ENCODE results near the gene SPP1.

DNA sequence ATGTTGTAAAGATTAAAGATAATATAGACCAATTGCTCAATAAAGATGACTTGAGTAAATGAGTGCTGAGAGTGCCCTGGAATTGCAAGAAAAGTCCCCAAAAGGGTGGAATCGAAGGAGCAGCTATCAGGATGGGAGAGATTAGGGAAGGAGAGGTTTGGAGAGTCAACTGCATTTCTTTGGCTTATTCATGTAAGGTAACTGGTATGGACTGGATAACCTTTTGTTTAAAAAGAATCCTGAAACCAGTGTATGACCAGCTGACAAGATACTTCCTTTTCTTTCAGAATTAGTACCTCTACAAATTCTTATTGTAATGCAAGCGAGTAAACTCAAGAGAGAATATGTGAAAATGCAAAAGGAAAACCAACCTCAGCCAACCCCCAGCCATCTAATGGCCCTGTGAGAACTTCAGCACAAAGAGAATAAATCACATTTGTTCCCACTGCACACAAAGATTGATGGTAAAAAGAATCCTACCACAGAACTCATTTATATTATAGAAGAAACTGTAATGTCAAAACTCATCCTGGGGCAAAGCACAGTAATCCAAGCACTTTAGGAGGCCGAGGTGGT is 24.5 kb upstream of the SPP1 start:
- no peak for TF ChIP-seq POLR2A (IDR thresholded peaks at IDR 0.05; ENCODE audit: borderline replicate concordance, extremely low read depth, insufficient read depth, insufficient read length)
- TF ChIP-seq, protein P1, sequence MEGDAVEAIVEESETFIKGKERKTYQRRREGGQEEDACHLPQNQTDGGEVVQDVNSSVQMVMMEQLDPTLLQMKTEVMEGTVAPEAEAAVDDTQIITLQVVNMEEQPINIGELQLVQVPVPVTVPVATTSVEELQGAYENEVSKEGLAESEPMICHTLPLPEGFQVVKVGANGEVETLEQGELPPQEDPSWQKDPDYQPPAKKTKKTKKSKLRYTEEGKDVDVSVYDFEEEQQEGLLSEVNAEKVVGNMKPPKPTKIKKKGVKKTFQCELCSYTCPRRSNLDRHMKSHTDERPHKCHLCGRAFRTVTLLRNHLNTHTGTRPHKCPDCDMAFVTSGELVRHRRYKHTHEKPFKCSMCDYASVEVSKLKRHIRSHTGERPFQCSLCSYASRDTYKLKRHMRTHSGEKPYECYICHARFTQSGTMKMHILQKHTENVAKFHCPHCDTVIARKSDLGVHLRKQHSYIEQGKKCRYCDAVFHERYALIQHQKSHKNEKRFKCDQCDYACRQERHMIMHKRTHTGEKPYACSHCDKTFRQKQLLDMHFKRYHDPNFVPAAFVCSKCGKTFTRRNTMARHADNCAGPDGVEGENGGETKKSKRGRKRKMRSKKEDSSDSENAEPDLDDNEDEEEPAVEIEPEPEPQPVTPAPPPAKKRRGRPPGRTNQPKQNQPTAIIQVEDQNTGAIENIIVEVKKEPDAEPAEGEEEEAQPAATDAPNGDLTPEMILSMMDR (IDR thresholded peaks at IDR 0.05 in 2 of 3, conservative IDR thresholded peaks at IDR 0.05 in 1 of 3; ENCODE audit: borderline replicate concordance in 1 of 3, insufficient read depth in 1 of 3, low read depth in 2 of 3, low read length in 2 of 3) = no peak
- no peak for TF ChIP-seq EZH2 (IDR thresholded peaks at IDR 0.05)
- TF ChIP-seq CEBPB (IDR thresholded peaks at IDR 0.05; ENCODE audit: low read depth) = no peak
